NAMALWA (cell line): ENCODE results near the gene FAHD2A.
"Not testable (repeated sequence)": the region's sequence is repeated elsewhere in the genome, so short reads cannot be mapped to it uniquely, and the experiment has no call there.

ENCODE experiments used
- DNase-seq: peaks from one replicate; pipeline ENCODE4 v3.0.0-alpha.2; 2015; ENCODE audit warnings: low spot score

Gene FAHD2A

DNA sequence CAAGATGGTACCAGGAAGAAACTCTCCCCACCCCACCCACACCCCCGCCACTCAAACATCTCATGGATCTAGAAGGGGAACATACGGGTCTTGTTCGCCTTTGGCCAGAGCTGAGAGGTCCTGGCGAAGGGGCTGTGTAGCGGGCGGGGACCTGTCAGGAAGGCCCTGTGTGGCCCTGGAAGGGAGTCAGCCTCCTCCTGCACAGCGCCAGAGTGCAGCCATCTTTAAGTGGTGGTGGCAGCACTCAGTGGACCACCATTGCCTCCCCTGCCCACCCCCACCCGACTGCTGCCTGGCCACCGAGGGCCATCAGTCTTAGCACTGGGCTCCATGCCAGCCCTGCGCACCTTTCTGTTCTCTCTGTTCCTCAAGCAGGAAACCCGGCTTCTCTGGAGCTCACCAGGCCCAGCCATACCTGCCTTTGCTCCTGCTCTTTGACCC, 11.6 kb upstream of the FAHD2A start:
- no peak for DNase-seq

DNA sequence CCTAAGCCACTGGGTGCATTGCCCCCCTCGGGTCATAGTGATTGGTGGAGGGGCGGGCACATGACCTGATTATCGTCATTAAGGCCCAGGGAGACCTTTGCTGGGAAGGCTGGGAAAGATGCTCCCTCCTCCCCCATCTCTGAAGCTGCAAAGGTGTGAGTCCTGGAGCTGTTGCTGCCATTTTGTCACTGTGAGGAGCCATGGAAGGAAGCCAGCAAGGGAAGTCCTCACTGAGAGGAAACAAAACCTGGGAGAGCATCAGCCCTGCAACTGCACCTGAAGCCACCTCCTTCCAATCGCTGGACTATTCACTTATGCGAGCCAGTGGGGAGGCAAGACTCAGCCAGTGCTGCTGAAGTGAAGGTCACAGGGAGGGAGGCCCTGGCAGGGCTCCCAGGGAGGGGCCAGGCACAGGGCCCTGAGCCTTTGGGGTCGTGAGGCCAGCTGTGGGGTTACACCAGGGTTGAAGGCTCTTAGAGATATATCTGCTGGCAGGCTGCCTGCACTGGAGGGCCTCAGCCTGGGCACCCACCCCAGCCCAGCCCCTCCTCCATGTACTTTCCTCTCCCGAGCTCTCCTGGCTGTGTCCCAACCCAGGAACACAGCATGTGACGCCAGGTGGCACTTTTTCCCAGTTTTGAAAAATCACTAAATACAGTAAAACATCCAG, 10.7 kb upstream of the FAHD2A start:
- no peak for DNase-seq

DNA sequence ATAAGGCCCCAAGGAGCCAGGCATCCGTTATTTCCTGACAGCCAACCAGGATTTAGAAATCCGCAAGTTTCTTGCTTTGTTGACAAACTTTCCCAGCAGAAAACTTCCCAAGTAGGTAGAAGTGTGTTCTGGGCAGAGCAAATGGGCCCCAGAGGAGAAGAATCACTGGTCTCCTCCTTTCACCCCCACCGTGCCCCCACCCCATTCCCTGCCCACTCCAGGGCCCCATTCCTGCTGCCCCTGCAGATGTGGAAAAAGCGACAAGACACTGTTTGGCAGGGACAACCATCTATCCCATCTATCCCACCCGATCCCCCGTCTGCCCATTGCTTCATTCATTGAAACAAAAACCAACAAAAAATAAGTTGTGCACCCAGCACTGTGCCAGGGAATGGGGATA, 10.2 kb upstream of the FAHD2A start:
- DNase-seq: no peak

DNA sequence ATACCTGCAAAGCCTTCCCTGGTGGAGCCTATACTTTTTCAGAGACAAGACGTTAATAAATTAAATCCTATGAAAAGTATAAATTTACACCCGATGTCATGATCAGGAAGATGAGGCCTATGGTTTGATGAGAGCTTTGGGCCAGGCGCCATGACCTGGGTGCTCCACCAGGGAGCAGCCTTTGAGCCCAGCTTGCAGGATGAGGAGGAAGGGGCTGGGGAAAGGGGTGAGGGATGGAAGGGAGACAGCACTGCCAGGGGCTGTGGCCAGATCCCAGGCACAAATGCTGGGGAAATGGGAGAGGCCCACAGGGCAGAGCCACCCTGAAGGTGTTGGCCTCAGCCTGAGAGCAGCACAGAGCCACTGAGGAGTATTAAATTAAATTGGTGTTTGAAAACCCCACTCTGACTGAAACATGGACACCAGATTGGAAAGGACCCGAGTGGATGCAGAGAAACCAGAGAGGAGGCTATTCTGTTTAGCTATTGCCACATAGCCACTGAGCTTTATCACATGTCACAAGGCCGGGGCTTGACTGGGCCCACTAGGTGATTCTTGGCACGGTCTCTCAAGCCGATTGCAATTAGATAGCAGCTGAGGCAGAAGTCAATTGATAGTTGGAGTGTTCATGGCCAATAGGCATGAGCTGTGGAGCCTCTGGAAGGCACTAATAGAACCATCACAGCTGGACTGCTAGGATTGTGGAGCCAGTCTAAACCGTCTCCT, 9.6 kb upstream of the FAHD2A start:
- DNase-seq: no peak

DNA sequence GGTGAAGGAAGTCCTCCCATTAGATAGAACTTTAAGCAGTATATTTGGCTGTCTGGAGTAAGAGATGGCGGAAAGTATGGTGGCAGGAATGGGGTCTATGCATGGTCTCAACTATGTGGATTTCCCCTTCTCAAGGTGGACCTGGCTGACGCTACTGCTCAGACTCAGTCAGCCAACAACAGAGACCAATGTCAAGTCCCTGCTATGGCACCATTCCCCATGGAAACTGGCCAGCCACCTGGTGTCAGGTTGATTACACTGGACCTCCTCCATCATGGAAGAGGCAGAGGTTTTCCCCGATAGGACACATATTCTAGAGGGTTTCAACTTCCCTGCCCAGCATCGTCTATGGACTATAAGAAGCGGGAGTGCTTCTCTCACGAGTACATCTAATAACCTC, 8.6 kb upstream of the FAHD2A start:
- DNase-seq: no peak

DNA sequence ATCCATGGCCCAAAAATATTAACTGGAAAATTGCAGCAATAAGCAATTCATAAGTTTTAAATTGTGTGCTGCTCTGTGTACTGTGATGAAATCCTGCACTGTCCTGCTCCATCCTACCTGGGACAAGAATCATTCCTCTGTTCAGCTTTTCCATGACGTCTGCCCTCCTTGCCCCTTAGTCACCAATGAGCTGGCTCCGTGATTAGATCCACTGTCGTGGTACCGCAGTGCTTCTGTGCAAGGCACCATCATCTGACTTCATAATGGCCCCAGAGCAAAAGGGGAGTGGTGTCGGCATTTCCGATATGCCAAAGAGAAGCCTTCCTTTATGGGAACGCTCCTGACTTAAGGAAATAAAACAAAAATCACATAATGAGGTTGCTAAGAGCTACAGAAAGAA, 3.4 kb upstream of the FAHD2A start:
- no peak for DNase-seq

DNA sequence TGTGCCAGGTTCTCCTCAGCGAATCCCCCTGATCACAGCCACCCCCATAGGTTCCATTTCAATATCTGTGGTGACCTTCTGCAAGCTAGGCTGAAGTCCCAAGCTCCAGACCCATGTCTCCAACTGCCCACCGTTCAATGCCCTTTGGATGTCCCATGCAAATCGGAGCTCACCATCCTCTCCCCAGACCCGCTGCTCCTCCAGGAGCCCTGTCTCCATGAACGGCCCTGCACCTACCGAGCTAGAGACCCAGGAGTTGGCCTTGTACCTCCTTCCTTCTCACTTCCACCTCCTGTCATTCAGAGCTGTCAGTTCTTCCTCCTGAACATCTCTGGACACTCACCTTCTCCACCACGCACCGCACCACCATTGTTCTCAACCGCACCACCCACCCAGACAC, 1.0 kb upstream of the FAHD2A start:
- no peak for DNase-seq

DNA sequence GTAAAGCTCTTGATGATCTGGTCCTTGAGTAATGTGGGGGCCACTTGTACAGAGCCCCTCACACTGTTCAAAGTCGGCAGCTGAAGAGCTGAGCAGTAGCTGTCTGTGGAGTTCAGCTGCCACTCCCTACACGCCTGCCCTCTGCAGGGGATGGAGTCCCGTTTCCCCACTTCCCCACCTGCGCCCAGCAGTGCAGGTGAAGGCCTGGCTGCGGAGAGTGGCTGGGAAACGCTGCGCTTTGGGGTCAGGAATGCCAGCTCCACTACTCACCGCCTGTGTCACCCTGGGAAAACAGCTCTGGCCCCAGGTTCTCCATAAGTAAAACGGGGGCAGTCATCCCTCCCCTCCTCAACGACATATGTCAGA, 521 bp upstream of the FAHD2A start:
- DNase-seq: peak; percentile 17

DNA sequence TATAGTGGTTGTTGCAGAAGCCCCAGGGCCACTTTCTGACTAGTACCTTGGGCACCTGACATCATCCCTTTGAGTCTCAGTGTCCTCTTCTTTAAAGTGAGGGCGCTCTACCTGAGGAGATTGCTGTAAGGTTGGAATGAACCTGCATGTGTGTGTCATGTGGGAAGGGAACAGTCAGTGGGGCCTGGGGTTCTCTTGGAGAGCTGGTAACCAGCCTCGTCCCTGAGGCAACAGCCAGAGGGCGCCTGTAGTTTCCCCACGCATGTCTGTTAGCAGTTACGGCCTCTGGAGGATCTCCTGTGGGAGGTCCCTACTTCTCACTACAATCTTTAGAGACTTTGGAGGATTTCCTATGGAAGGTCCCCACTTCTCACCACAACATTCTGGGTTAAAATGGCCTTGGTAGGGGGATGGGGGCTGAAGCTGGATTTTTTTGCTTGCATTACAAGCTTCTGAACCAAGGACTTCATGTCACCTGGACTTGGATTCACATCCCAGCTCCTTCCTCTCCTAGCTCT, 755 bp downstream of the FAHD2A start:
- DNase-seq: peak; percentile 55

DNA sequence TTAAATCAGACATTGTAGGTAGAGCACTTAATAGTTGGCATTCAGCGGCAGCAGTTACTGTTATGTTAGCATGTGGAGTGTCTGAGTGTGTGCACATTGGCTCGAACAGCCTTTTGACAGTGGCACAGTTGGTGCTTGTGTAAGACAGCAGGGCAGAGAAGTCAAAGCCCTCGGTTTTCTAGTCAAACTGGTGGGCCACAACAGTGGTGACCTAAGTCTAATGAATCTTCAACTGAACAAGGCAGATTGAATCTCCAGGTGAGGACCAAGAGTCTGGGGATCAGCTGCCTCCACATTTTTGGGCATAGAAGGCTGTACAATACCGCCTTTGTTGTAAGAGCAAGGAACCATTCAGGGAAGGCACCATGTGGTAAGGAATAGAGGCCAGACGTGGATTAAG, 1.3 kb downstream of the FAHD2A start:
- not testable (repeated sequence) for DNase-seq

DNA sequence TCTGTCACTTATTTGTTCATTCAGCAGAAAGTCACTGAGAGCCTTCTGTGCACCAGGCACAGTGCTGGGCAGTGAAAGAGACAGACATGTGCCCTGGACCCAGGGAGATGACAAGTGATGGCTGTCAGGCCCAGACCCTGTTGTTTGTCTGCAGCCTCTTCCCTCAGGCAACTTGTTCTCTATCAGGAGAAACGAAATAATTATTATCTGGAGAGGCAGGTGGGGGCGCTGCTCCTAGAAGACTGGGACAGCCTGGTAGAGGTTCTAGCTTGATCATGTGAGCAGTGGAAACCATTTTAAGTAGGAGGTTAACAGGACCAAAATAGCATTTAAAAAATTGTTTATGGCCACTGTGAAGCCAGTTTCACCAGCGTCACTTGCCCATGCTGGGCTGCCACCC, 2.2 kb downstream of the FAHD2A start:
- DNase-seq: not testable (repeated sequence)

DNA sequence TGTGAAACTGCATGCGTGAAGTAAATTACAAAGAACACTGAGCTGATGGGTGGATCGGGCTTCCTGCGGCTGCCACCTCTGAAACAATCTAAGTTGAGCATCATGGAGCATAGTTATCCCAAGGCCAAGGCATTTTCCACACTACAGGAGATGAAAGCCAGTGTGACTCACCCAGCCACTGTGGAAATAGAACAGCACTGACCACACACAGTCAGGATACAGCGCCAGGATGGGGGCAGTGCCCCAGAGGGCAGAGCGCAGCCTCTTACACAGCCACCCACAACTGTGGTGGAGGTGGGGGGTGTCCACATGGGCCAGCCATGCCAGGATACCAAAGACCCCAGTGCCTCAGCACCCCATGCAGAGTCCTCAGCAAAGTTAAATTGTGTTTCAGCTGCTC, 8.7 kb downstream of the FAHD2A start:
- DNase-seq: not testable (repeated sequence)

DNA sequence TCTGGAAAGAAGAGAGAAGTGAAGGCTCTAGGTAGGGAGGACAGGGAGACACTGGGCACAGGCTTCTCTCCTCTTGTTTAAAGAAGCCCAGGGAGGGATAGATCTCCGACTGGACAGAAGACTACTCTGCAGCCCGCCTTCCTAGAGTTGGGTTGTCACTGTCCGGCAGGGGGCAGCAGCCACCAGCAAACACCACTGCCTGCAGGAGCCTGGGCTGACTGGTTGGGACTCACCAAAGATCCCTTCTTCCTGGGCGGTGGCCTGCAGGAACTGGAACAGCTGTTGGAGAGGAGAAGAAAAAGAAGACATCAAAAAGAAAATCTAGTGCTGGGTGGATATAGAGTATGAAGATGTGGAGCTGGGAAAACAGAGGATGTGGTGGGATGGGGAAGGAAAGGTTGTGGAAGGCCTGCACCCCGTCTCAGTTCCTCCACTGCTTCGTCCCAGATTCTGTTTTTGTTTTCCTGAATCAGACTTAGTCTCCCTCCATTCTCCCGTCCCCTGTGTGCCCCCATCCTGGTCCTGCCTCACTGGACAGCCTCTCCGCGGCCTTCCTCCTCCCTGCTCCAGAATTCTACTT, 11.6 kb downstream of the FAHD2A start:
- peak; percentile 67 for DNase-seq

DNA sequence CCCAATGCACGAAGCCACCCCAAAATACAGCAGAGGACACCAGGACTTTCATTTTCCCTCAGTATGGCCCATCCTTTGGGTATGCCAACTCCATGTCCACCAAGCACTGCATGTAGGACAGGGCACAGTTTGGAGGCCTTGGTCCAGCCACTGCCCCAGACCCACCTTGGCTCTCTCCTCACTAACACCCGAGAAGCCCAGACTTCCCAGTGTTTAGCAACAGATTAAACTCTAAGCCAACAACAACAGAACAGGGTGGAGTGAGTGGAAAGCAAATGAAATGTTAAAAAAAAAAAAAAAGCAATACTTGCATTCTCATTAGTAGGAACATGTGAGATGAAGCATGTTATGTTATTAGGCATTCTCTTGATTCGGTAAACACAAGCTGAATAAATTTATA, 12.6 kb downstream of the FAHD2A start:
- not testable (repeated sequence) for DNase-seq

DNA sequence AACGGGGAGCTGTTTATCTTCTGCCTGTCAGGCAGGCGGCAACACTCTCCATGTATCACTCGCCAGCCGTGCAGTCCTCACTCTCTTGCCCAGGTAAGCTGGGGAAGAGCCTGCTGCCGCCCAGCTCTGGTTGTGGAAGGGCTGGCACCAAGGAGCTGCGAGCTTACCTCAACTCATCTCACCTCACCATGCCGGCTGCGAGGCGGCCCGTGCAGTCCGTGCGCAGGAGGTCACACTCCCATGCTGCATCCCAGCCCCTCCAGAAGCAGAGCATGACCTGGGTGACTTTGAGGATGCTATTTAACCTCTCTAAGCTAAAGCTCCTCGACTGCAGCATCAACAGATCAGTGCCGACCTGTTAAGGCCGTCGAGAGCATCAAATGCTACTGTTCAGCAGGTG, 13.1 kb downstream of the FAHD2A start:
- not testable (repeated sequence) for DNase-seq

DNA sequence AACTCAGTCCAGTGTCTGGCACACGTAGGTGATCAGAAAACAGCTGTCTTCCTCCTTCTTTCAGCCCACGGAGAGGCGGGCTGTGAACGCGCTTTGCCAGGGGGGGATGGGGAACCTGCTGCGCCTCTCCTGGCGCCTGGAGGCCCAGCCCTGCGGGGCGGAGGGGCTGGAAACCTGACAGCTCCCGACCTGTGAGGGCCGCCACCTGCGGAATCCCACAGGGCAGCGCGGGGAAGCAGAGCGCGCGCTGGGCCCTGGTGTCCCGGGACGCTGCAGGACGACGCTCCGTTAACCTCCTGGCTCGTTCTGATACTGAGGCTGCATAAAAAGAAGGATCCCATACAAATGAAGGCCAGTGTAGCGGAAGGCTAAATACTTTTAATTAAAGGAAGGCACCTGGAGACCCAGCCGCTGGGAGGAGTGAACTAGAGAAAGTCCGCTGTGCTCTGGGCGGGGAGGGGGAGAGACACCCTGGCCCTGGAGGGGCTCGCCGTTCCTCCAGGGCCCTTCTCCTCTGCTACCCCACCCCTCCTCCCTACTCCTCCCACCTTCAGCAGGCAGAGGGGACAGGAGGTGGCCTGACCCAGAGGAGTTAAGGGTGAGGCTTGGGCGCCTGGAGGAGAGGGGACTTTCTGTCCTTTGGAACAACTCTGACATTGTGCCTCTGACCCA, 24.8 kb downstream of the FAHD2A start:
- DNase-seq: not testable (repeated sequence)

DNA sequence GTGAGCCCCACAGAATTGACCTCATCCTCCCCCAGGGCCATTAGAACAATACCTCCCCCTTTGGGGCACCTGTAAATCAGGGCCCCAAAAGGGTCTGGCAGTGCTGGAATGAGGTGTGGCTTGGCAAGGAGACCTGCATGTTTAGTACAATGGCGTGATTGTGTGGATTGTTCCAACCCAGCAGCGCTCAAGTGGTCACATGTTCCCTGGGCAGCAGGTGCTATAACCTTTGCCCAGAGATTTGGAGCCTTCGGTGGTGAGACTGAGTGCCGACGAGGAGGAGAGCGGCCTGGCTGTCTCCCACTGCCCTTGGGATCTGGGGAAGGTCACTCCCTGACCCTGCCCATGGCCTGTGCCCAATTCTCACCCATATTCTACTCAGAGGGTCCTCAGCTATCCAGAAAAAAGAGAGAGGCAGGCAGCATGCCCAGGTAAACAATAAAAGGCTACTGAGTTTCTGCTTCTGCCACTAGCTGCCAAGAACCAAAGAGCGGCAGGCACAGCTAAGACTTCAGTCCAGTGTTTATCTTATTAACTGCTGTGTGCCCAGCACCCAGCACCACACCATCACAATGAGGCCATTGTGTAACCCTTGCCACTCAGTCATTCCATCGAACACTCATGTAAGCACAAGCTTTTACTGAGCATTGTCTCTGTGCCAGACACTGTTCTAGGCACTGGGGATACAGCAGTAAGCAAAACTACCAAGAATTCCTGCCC, 27.4 kb downstream of the FAHD2A start:
- DNase-seq: not testable (repeated sequence)

DNA sequence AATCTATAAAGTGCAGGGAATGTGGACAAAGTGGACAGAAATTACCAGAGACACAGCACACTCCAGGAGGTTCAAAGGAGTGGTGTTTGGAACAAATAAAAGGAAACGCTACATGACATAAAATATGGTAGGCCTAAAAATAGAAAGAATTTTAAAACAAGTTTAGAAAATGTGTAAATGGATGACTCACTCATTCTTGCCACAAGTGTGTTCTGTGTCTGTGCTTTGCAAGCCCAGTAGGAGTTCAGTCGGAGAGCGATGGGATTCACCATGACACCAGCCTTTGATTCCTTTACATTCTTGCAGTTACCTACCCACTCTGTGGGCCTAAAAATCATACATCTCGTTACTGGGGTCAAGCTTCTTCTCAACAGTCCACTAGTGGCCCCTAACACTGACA, 30.9 kb downstream of the FAHD2A start:
- not testable (repeated sequence) for DNase-seq

DNA sequence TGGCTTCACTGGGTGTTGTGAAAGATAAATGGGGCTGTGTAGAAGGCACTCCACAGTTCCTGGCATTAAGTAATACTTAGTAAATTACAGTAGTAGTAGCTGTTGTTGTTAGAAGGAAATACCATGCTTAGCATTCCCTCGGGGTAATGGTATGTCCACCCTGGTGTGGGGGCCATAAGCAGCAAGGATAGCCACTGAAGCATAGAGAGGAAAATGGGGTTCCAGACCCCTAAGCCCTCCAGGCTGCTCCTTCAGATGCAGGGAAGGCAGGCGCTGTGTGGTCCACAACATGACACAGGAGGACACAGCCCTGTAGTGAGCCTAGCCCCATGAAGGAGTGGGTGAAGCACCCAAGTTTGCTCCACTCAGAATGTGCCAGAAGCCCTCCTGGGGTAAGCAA, 31.5 kb downstream of the FAHD2A start:
- DNase-seq: not testable (repeated sequence)

DNA sequence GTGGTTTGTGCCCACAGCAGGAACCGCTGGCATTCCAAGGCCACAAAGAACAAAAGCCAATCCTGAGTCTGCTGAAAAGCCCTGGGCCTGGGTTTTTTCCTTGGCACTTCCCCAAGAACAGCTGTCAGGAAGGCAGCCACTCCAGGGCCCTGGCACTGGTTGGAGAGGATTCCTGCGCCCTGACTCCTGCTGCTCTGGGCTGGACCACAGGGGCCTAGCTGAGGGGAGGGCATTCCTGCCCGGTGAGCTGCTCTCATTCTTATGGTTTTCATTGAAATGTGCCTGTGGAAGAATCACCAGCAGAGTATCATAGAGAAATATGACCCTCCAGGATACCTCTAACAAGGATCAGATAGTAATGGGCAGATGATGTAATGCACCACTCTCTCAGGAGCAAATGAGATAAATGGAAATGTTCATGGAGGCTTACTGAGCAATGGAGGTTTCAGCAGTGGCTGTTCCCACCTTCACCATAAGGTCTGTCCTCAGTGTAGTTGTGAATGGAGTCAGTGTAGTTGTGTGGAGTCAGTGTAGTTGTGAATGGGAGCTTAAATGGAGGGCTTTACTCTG, 32.1 kb downstream of the FAHD2A start:
- not testable (repeated sequence) for DNase-seq

DNA sequence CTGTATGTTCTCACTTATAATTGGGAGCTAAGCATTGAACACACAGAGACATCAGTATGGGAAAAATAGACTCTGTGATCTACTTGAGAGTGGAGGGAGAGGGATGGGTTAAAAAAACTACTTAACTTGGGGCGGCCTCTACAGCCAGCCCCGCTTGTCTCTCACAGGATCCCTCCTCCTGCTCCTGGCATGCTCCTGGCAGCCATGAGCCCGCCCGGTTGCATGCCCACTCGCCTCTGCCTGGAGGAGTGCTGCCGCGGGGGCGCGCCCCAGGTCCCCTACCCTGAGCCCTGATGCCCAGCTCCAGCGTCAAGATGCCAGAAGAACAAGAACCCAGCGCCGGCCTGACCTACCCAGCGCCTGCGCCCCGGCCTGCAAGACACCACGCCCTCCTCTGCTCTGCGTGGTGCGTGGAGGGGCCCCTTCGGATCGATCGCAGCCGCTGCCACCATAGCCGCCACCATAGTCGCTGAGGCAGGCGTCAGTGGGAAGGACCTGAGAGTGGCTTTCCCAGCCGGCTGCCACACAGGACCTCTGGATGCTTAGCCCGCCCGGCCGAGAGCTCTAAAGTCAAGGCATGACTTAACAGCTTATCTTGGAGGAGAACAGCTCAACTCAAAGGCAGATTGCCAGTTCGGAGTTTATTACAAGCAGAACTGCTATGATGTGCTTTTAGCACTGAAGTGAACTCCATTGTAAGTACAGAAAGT, 32.8 kb downstream of the FAHD2A start:
- not testable (repeated sequence) for DNase-seq
